Natural killer cell (primary cell): ENCODE results near the gene DENND2A. TPM values are rescaled to one million over a fixed set of nuclear protein-coding genes. Genes with fewer than 3 reads are reported as not detected.
"Not testable (repeated sequence)": the region's sequence is repeated elsewhere in the genome, so short reads cannot be mapped to it uniquely, and the experiment has no call there.

Source experiments
- ATAC-seq, 3 donors: fragments of 150-1000 bp in 2 of 3; fragments of 200-7000 bp in 1 of 3; cut with Tn5 transposase; 1 replicate in 1 of 3; 2 replicates in 2 of 3; pipeline ENCODE4 v1.10.0; 2021; ENCODE audit warnings: mild to moderate bottlenecking in 2 of 3, moderate library complexity in 2 of 3
- DNase-seq, 2 donors: peaks; one replicate each; pipeline versions ENCODE4 v3.0.0 to v3.0.0-alpha.2; 2013 to 2021; ENCODE audit warnings: mixed read lengths in 1 of 2
- H3K27ac ChIP-seq: one replicate; pipeline ENCODE4 v1.5.1; 2013; ENCODE audit warnings: mild to moderate bottlenecking, low read length
- H3K27me3 ChIP-seq: one replicate; pipeline ENCODE4 v1.6.1; 2013; ENCODE audit warnings: low read length; ENCODE audit not compliant: control insufficient read depth, insufficient read depth
- H3K36me3 ChIP-seq: one replicate; pipeline ENCODE4 v1.6.1; 2013; ENCODE audit warnings: low read length; ENCODE audit not compliant: control insufficient read depth, insufficient read depth
- H3K4me1 ChIP-seq: one replicate; pipeline ENCODE4 v1.6.1; 2013; ENCODE audit warnings: low read length; ENCODE audit not compliant: control insufficient read depth, insufficient read depth
- H3K4me3 ChIP-seq: one replicate; pipeline ENCODE4 v1.5.1; 2013; ENCODE audit warnings: low read length
- H3K9me3 ChIP-seq: one replicate; pipeline ENCODE4 v1.6.1; 2013; ENCODE audit warnings: low read length; ENCODE audit not compliant: control insufficient read depth, insufficient read depth
- H3K27ac Mint-ChIP-seq, 2 donors: one replicate each; pipeline ENCODE4 v1.8.0; 2022; ENCODE audit warnings: mild to moderate bottlenecking in 2 of 2, mixed read lengths in 2 of 2, moderate library complexity in 1 of 2
- H3K27me3 Mint-ChIP-seq, 2 donors: one replicate each; pipeline ENCODE4 v1.8.0; 2022; ENCODE audit warnings: low read depth in 2 of 2, mixed read lengths in 2 of 2
- H3K36me3 Mint-ChIP-seq: one replicate; pipeline ENCODE4 v1.8.0; 2022; ENCODE audit warnings: mixed read lengths
- H3K4me1 Mint-ChIP-seq, 2 donors: one replicate each; pipeline ENCODE4 v1.8.0; 2022; ENCODE audit warnings: mixed read lengths in 2 of 2
- H3K4me3 Mint-ChIP-seq: one replicate; pipeline ENCODE4 v1.8.0; 2022; ENCODE audit warnings: mild to moderate bottlenecking, moderate library complexity, mixed read lengths
- H3K9me3 Mint-ChIP-seq, 2 donors: one replicate each; pipeline ENCODE4 v1.8.0; 2022; ENCODE audit warnings: mixed read lengths in 2 of 2
- CTCF ChIP-seq: fragments of 200-600 bp; IDR thresholded peaks from one replicate; pipeline ENCODE4 v1.8.0; 2022; ENCODE audit warnings: antibody characterized with exemption
- WGBS: methylation state at CpG from one replicate; pipeline ENCODE4 v1.1.7; 2013; ENCODE audit warnings: missing lambda C conversion rate; ENCODE audit not compliant: insufficient coverage; 5-methylcytosine and 5-hydroxymethylcytosine counted together
- intact Hi-C: fragments of 100-400 bp; cut with micrococcal nuclease; formaldehyde crosslinking; loops from one replicate; pipeline ENCODE4 v1.14.2; 2022
- total RNA-seq, 4 donors: library from RNA; stranded (reverse); fragments of 120-200 nt in 1 of 4; gene quantifications; one replicate each; pipeline versions ENCODE4 v1.2.3 to v1.2.4, GENCODE V29; 2013 to 2022

Gene DENND2A
- total RNA-seq, 3 donors from 2014 or later (not counting 1 experiment from before 2014, with no cell fraction given): 0.12 TPM; not detected in 2

DNA sequence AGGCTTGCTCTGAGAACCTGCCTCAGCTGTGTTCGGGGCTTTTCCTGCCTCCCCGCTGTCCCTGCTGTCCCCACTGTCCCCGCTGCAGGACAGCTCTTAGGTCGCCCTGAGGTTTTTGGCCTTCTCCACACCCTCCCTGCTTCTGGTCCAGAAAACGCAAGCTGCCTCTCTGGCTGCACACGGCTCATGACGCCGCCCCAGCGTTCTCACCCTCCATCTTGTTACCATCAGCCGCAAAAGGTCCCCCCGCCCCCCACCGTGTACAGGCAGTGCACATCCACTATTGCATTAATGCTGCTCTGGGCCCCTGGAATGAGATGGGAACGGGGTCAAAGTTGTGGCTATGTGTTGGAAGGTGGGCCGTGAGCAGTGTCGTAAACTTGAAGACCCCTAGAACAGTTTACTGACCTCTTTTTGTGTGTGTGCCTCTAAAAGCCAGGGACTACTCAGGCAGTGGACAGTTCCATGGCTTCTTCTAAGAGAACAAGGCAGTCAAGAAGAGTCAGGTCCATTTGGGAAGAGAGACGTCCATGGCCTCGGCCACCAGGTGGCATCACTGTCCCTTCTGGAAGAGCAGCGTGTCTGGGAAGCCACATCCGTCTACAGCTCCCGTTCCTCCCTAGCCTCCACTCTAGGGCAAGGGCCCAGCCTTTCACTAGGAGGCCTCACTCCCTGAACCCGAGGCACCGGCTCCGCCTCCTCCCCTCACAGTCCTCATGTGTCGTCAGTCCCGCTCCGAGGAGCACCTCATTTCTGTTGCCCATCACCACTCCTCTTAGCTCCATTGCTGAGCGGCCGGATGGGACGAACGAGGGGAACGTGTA, 122.9 kb downstream of the DENND2A start:
- H3K36me3 Mint-ChIP-seq: no peaks in the 10 kb centered on the region
- ATAC-seq (peak; percentile 44 to 72 (median 53)), DNase-seq (peak; percentile 34 to 75)
- no peak overlapping the region for H3K27ac ChIP-seq
- no peaks in the 10 kb centered on the region for H3K9me3 Mint-ChIP-seq
- peak; percentile 50 for TF ChIP-seq CTCF
- peaks cover 3% of the 10 kb centered on the region for H3K4me1 ChIP-seq
- H3K9me3 ChIP-seq: no peaks in the 10 kb centered on the region
- peaks cover 0 to 2% of the 10 kb centered on the region in 2 donors for H3K27me3 Mint-ChIP-seq
- intact Hi-C loops: loop anchor here (1.0 to 10.0 kb wide), 3 partner anchors 137 to 1015 kb away; no protein-coding TSS in a partner anchor
- 63% methylated on average over 31 of the region's 31 CpGs for WGBS
- H3K4me1 Mint-ChIP-seq: peaks cover 0 to 11% of the 10 kb centered on the region in 2 donors
- no peak overlapping the region for H3K4me3 Mint-ChIP-seq
- H3K27me3 ChIP-seq: no peaks in the 10 kb centered on the region
- H3K4me3 ChIP-seq: no peak overlapping the region
- no peaks in the 10 kb centered on the region for H3K36me3 ChIP-seq
- H3K27ac Mint-ChIP-seq: no peak overlapping the region

DNA sequence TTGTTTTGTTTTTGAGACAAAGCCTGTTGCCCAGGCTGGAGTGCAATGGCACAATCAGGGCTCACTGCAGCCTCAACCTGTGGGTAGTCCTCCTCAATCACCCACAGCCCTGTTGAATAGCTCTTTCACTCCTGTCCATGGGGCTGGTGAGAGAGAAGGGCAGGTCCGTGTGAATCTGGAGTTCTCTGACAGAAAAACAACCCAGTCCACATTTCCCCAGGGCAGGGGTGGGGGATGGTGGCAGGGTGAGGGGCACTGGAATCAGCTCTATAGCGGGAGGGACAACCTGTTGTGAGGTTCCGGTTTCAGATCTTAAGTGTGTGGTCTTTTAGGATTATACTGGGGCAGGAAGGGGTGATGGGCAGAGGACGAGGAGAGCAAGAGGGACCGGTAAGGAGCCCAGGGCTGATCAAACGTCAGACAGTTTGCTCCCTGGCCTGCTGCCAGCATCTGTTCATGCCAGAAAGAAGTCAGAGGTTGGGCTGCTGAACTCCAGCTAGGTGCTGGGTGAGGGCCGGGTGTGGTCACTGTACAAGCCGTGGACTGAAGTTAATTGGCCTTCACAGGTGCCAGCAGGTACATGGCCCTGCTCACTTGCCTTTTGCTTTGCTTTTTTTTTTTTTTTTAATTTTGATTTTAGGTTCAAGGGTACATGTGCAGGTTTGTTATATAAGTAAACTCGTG, 128.2 kb downstream of the DENND2A start:
- Mint-ChIP-seq H3K9me3 (no peaks in the 10 kb centered on the region), H3K4me1 (peaks cover 0 to 5% of the 10 kb centered on the region in 2 donors), H3K27me3 (peaks cover 0 to 2% of the 10 kb centered on the region in 2 donors), H3K4me3 (no peak overlapping the region), H3K27ac (peak overlapping the region in 1 of 2 donors; percentile 18), H3K36me3 (no peaks in the 10 kb centered on the region)
- ATAC-seq (no peak), DNase-seq (peak in 1 of 2 donors; percentile 9)
- Histone ChIP-seq H3K27me3 (no peaks in the 10 kb centered on the region), H3K36me3 (no peaks in the 10 kb centered on the region), H3K27ac (no peak overlapping the region), H3K4me3 (no peak overlapping the region), H3K9me3 (no peaks in the 10 kb centered on the region), H3K4me1 (peaks cover 6% of the 10 kb centered on the region)
- no peak for TF ChIP-seq CTCF
- intact Hi-C loops: loop anchor here (10.0 kb wide), 1 partner anchor 142 kb away; no protein-coding TSS in a partner anchor
- 46% methylated on average over 8 of the region's 9 CpGs for WGBS

GRCh38 chr7:140509789-140510188, 130.8 kb downstream of the DENND2A start:
- H3K4me1 Mint-ChIP-seq: peaks cover 0 to 5% of the 10 kb centered on the region in 2 donors
- no peaks in the 10 kb centered on the region for H3K9me3 ChIP-seq
- H3K4me3 Mint-ChIP-seq: no peak overlapping the region
- no peak for TF ChIP-seq CTCF
- 69% methylated on average over 3 of the region's 5 CpGs for WGBS
- peaks cover 6% of the 10 kb centered on the region for H3K4me1 ChIP-seq
- H3K36me3 ChIP-seq: no peaks in the 10 kb centered on the region
- H3K9me3 Mint-ChIP-seq: no peaks in the 10 kb centered on the region
- no peak overlapping the region for H3K27ac ChIP-seq
- H3K27me3 ChIP-seq: no peaks in the 10 kb centered on the region
- no peaks in the 10 kb centered on the region for H3K36me3 Mint-ChIP-seq
- no peak overlapping the region for H3K27ac Mint-ChIP-seq
- DNase-seq (no peak), ATAC-seq (no peak)
- no peak overlapping the region for H3K4me3 ChIP-seq
- intact Hi-C loops: loop anchor here (10.0 kb wide), 1 partner anchor 145 kb away; no protein-coding TSS in a partner anchor
- peaks cover 0 to 2% of the 10 kb centered on the region in 2 donors for H3K27me3 Mint-ChIP-seq

- H3K4me3 Mint-ChIP-seq, H3K27me3 ChIP-seq, H3K9me3 ChIP-seq, H3K4me1 ChIP-seq, H3K4me1 Mint-ChIP-seq, H3K4me3 ChIP-seq, H3K27me3 Mint-ChIP-seq, H3K36me3 ChIP-seq, DNase-seq, H3K27ac Mint-ChIP-seq, H3K36me3 Mint-ChIP-seq, intact Hi-C loops, H3K27ac ChIP-seq, ATAC-seq, H3K9me3 Mint-ChIP-seq: not testable (repeated sequence)
- WGBS: 98% methylated on average over 6 of the region's 6 CpGs
These were observed 133.1 kb downstream of the DENND2A start for GRCh38 chr7:140507556-140507955.
